ENCODE data around the gene LIPF.
"Not testable (repeated sequence)": the region's sequence is repeated elsewhere in the genome, so short reads cannot be mapped to it uniquely, and the experiment has no call there.

Gene LIPF

GRCh38 chr10:88676283-88677060 is 12.2 kb downstream of the LIPF start:
- DNase-seq (ENCODE audit: low spot score), result no peak

- no peak for DNase-seq (ENCODE audit: low spot score)
Measured at GRCh38 chr10:88680958-88681357, 16.7 kb downstream of the LIPF start.

DNA sequence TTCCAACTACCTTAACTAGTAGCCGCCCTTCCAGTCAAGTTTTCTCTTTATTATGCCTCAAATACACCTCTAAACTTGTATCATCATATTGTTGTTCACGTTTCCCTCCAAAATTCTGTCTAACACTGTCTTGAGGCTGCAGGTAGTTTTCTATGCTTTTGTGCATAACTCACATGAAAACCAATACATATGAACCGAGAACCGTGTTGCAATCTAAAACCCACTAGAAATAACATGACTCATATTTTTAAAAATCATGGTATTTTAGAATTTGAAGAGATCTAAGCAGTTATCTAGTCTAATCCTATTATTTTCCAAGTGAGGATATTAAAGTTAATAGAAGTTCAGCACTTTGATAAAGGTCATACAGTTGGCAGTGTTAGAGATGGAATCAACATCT is 18.2 kb downstream of the LIPF start:
- no peak for DNase-seq (ENCODE audit: low spot score)

DNA sequence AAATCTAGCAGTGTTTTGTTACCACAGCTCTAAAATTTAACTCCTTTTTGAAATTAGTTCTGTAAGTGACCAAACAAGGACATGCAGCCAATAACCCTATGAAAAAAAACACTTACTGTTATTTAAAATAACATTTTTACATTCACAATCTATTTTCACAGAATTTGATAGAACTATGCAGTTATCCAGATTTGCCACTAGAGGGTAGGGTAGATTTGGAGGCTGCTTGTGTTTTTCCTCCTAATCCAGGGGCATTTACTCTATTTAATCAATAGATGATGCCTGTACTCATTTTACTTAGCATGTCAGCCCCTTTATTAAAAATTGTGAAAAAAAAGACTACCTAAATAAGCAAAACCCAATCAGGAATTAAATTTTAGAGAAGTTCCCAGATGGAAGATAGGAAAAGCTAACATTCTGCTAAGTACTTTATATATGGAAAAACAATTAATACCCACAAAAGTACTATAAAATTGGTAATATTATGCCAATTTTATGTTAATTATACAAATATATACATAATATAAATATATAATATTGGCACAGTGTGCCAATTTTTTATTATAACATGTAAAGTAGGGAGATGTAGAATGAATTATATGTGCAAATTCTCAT is 23.7 kb downstream of the LIPF start:
- DNase-seq (ENCODE audit: low spot score), result peak; percentile 29

- DNase-seq (ENCODE audit: low spot score), result no peak
Measured at GRCh38 chr10:88689366-88689765, 25.1 kb downstream of the LIPF start.

DNA sequence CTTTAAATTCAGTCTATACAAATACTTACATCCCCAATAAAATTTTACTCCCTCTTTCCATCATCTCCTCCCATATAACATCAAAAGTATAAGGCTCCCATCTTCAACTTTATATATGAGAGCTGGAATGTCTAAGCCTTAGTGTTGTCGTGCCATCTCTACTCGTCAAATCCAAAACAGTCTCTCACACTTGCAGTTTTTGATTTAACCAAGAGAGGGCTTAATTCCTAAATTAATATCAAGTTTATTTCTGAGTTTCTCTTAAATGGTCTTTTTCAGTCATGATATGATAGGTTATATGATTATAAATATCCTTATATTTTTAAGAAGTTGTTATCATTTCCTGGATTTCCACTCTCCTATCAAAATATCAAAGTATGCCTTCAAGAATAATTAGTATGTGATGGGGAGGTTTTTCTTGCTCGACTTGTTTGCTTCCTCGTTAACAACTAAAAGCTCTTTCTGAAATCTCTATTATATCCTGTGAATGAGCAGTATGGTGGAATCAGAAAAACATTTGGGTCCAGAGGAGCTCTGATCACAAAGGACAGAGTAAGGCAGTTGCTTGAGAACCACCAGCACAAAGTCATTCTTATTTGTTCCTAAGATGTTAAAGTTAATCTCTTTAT is 29.3 kb downstream of the LIPF start:
- DNase-seq (ENCODE audit: low spot score), result peak; percentile 13

- no peak for DNase-seq (ENCODE audit: low spot score)
Measured at GRCh38 chr10:88702848-88703597, 38.8 kb downstream of the LIPF start.

DNA sequence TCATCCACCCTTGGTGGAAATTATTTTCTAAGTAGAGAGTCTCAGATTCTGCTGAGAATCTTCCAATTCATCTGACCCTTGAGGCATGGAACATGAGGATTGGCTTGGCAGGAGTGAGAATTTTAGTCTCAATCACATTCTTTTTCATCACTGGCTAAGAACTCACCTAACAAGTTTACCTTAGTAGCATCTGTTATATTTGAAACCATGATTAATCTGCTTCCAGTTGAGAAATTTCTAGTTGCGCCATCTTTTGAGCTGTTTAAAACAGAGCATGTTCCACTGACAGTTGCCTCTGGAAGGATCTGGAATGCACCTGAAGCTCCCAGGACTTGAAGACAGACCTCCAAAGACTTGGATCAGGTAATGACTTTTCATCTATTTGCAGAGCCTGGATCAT is 41.7 kb downstream of the LIPF start, which contains the start of gene LIPK:
Gene LIPK (plus strand): TSS at position 292 of the 400 bp plus-strand sequence. CDS start 18,295 bp downstream, outside the sequence.
- no peak for DNase-seq (ENCODE audit: low spot score)

GRCh38 chr10:88707429-88708155 is 43.4 kb downstream of the LIPF start:
- DNase-seq (ENCODE audit: low spot score), result no peak

DNA sequence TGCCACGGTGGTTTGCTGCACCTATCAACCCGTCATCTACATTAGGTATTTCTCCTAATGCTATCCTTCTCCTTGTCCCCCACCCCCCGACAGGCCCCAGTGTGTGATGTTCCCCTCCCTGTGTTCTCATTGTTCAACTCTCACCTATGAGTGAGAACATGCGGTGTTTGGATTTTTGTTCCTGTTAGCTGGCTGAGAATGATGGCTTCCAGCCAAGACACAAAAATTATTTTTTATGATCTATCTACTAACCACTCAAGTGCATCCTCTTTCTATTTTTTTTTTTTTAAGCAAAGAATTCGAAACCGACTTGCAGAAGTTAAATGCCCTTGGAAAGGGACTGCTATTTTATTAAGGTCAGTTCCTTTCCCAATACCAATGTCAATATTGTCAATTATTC is 45.1 kb downstream of the LIPF start:
- DNase-seq (ENCODE audit: low spot score), result not testable (repeated sequence)

- DNase-seq (ENCODE audit: low spot score), result no peak
Measured at GRCh38 chr10:88715517-88715916, 51.3 kb downstream of the LIPF start.

DNA sequence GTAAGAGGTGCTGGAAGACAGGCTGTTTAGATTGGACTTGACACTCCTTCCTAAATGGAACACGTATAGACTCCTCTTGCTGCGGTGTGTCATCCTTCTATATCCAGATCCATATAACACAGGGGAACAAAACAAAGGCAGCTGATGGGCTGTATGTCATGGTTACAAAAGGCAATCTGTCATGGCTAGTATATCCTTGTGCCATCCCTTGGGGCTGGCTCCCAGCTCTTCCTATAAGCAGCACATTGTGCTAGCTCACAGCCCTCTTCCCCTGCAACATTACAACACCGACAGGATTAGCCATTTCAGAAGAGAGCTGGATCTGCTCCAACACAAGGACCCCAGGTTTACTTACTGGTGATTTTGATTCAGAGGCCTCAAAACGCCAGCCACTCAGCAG is 57.1 kb downstream of the LIPF start:
- DNase-seq (ENCODE audit: low spot score), result no peak

- DNase-seq (ENCODE audit: low spot score), result no peak
Measured at GRCh38 chr10:88725798-88726197, 61.6 kb downstream of the LIPF start.

DNA sequence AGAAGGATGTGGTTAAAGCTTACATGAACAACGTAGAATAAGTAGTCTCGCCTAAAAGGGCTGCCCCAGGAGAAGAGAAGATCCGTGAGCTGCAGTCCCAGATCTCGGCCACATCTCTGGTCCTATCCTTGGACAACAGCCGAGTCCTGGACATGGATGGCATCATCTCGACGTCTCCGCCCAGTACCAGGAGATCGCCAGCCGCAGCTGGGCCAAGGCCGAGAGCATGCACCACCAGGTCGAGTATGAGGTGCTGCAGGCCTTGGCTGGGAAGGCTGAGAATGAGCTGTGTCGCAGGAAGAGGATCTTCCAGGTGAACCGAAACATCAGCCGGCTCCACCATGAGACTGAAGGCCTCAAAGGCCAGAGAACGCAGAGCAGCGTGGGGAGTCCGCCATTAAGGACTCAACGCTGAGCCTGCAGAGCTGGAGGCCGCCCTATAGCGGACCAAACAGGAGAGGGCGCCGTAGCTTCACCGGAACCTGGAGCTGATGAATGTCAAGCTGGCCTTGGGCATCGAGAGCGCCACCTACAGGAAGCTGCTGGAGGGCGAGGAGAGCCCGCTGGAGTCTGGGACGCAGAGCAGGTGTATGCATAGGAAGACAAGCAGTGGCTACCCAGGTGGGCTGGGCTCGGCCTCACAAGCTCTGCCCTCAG is 64.0 kb downstream of the LIPF start:
- peak; percentile 42 for DNase-seq (ENCODE audit: low spot score)

All from cerebellar cortex (tissue), 1 donor.